Measurements from ENCODE around the gene ARHGEF28.
A peak's percentile ranks its signal among the peaks of the same experiment; 100 is the strongest.

Gene ARHGEF28

DNA sequence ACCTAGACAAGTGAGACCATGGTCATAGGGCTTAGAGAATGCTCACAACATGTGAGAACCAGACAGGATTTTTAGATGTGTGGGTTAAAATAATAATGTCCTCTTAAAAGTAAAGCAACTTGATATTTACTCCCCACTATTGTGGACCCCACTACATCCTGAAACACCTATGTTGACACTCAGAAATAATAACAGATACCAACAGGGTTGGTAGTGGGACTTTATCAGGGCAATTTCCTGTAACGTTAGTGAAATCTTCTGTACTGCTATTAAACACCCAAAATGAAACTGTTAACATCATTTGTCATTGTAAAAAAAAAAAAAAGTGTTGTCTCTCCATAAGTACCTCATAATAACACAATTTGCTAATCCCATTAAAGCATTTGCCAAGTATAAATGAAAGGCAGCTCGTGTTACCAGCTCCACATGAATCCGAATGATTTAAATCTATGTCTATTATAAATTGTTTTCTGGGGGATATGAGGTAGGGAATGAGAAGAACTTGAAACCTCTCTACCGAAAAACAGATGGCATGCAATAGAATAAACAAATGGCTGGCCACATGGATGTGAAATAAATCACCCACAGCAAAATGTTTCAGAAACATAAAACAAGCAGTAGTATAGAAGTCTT lies 285.9 kb downstream of the ARHGEF28 start:
- DNase-seq: peak; percentile 66

DNA sequence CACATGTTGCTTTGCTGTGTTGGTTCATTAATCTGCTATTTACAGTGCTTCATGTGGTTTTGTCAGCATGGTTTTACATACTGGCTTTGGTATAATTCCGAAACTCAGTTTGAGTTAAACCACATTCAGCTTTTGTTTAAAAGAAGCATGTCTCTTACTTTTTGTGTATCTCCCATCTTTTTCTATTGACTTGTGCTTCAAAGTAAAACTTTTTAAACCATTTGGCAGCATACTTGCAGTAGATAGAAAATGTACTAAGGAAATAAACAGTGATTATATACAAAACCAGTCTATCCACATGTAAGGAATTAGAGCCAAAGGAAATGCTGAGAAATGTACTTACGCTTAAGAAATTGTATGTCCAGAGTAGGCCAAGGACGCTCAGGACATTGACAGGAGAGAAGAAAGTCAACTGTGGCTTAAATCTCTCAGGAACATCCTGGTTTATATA lies 286.9 kb downstream of the ARHGEF28 start:
- peak; percentile 35 for DNase-seq

DNA sequence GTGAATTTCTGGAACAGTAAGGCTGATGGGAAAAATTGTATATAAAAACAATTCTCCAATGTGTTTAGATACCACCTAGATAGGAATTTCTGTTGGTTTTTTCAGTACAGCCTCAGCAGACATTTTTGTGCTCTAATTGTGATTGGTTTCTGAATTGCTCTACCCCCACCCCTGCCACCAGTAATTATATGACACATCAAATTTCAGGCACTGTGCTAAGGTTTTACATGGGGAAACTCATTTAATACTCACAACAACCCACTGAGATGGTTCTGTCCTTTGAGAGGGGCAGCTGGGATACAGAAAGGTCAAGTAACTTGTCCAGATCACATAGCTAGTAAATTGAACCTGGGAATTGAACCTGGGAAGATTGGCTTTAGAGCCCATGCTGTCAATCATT lies 288.0 kb downstream of the ARHGEF28 start:
- no peak for DNase-seq

DNA sequence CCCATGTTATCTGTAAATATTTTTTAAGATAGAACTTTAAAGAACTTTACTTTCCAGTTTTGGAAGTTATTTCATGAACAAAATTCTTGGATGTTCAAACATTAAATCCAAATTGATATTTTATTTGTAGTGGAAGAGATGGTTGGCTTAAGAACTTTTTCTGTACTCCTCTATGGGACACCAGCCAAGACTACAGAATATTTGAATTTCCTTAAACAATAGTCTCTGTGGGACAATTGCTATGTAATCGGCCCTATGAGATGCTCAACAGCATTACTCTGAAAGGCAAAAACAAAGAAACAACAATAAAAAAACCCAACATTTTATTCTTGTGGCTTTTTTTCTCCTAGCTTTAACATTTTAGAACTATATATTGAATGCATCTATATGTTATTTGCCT lies 289.3 kb downstream of the ARHGEF28 start:
- no peak for DNase-seq

DNA sequence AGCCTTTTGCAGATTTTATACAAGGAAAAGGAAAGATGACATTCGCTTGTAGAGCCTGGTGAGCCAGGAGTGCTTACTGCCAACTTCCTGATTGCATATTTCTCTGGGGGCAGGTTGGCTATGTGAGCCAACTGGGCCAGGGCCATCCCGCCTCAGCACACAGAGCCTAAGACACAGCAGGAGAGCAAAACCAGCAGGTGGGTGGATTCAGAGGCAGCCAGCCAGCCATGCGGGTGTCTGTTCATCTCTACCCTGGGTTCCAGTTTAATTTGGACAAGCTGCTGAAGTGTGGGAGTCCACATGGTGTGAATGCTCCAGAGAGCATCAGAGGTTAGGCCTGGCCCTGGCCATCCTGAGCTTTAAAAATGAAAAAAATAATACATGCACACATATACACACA lies 291.4 kb downstream of the ARHGEF28 start:
- no peak for DNase-seq

GRCh38 chr5:73917891-73918290 lies 291.9 kb downstream of the ARHGEF28 start:
- no peak for DNase-seq

GRCh38 chr5:73918791-73919221 lies 292.8 kb downstream of the ARHGEF28 start:
- no peak for DNase-seq

DNA sequence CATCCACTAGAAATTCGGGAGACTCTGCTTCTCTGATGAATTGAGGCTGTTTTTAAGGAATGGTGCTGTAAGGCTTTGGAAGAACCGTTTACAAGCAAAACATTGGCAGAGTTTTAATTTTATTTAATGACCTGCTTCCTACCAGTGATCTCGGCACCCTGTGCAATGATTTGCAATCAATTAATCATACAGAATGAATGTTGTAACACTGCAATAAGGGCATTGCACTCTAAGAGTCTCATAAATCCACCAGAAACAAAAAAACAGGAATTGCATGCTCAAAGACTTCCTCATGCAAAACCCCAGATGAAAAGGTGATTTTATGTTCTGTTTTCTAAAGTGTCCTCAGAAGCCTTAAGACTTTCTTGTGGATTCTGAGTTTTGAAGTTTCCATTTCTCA lies 295.7 kb downstream of the ARHGEF28 start:
- DNase-seq: no peak

DNA sequence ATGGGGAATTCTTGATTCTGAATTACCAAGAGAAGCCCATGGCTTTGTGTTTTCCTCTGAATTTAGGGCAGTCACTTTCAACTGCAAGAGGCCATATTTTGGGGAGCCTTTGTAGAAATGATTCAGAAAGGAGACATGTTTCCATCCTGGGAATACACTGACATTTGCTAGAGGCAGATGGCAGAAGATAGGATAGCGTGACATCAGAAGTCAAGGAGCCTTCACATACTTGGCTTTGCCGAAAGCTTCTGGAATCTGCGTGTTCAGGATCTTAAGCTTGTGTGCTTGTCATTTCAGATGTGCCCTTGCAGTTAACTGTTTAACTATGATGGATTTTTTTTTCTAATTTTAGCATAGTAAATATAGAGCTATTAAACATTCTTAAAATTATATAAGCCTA lies 296.2 kb downstream of the ARHGEF28 start:
- DNase-seq: no peak

DNA sequence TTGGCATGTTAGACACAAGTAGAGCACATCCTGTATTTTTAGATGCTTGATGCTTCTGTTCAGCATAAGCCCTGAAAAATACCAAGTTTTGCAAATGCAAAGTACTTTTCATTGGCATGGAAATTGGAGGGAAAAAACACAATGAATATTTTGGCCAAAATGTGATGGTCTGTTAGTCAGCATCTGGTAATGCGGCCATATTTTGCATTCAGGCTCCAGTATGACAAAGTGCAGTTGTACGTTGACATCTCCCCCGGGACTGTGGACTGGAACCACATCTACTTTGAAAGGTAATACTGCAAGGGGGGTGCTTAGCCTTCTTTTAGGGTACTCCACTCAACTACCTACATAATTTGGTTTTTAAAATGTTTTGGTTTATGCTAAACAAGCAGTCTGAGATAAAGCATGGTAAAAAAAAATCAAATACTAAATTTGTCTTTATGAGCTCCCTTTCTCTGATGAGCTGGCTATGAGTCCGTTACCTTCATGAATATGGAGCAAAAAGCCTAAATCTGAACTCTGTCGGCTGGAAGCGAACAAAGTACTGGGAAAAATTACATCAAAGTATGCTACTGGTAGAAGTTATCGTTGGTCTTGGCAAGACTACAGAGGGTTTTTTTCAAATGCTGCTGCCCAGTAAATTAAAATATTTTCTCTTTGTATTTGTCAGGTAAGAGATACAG lies 297.0 kb downstream of the ARHGEF28 start:
- no peak for DNase-seq

GRCh38 chr5:73928476-73929070 lies 302.6 kb downstream of the ARHGEF28 start:
- no peak for DNase-seq

GRCh38 chr5:73935719-73936118 lies 309.7 kb downstream of the ARHGEF28 start:
- DNase-seq: no peak

GRCh38 chr5:73938280-73938937 lies 312.4 kb downstream of the ARHGEF28 start:
- DNase-seq: no peak

GRCh38 chr5:73938938-73939320 lies 312.9 kb downstream of the ARHGEF28 start:
- DNase-seq: no peak

DNA sequence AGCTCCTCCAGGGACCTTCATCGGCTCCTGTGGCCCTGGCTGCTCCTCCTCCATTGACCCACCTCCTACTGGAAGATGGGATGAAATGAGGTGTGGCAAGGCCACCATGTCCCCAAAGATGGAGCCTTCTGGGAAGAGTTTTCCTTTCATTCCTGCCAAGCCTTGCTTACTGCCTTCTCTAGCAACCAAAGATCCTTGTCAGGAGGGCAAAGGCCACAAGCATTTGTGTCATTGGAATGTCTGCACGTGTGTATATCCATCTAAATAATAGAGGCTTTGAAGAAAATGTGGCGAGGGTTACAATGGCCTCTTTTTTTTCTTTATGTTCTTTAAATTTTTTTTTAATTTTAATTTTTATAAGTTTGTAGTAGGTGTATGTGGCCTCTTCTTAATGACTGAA lies 313.6 kb downstream of the ARHGEF28 start:
- no peak for DNase-seq

GRCh38 chr5:73940026-73940425 lies 314.0 kb downstream of the ARHGEF28 start:
- DNase-seq: no peak

GRCh38 chr5:73940801-73941200 lies 314.8 kb downstream of the ARHGEF28 start:
- DNase-seq: no peak

DNA sequence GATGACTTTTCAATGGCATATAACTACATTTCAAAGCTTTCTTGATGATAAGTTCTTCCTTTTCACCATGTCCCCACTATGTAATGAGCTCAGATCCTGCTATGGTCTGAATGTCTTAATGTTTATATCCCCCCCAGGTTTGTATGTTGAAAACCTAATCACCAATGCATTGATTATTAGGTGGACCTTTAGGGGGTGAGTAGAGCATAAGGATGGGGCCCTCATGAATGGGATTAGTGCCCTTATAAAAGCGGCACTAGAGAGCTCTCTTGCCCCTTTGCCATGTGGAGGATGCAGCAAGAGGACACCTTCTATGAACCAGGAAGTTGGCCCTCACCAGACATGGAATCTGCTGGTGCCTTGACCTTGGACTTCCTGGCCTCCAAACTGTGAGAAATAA lies 316.8 kb downstream of the ARHGEF28 start:
- DNase-seq: no peak

GRCh38 chr5:73943397-73943796 lies 317.4 kb downstream of the ARHGEF28 start:
- DNase-seq: no peak

DNA sequence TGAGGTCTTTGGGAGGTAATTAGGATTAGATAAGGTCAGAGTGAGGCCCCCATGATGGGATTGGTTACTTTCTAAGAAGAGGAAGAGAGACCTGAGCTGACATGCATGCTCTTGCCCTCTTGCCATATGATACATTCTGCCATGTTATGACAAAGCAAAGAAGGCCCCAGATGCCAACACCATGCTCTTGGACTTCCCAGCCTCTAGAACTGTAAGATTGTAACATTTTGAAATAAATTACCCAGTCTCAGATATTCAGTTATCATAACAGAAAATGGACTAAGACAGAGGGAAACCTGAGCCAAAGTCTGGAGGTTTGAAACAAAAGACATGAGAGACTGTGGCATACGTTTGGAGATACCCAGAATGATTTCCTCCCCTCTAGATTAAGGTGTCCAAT lies 318.6 kb downstream of the ARHGEF28 start:
- no peak for DNase-seq

GRCh38 chr5:73945505-73945904 lies 319.5 kb downstream of the ARHGEF28 start:
- DNase-seq: peak; percentile 4

DNA sequence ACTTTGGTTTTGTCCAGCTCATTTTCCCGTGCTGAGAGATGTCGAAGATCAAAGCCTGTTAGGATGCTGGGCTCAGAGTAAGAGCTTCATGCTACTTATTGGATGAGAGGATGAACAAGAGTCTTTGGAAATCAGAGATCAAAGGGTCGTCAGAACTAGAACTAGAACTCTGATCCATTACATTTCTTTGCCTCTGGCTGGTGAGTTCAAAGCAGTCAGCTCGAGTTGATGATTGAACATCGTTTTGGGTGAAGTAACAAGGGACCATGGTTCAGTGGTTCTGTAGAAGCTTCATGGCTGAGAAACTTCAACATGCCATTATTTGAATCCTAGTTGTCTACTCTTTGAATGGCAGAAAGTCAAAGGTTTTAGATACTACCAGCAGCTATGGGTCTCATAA lies 320.3 kb downstream of the ARHGEF28 start:
- DNase-seq: peak; percentile 4

- DNase-seq: peak; percentile 43
Measured at GRCh38 chr5:73946919-73947602, 321.1 kb downstream of the ARHGEF28 start.

All from NCI-H82 (cell line).